ENCODE measurements around the gene CBX4. TPM values are rescaled to one million over a fixed set of nuclear protein-coding genes. Genes with fewer than 3 reads are reported as not detected.

The CBX4 gene
- total and polyA plus RNA-seq, 2 of the 13 experiments (the other 11 are each of a cell fraction or from before 2014, with no cell fraction given), result 25.8 to 50.8 TPM

DNA sequence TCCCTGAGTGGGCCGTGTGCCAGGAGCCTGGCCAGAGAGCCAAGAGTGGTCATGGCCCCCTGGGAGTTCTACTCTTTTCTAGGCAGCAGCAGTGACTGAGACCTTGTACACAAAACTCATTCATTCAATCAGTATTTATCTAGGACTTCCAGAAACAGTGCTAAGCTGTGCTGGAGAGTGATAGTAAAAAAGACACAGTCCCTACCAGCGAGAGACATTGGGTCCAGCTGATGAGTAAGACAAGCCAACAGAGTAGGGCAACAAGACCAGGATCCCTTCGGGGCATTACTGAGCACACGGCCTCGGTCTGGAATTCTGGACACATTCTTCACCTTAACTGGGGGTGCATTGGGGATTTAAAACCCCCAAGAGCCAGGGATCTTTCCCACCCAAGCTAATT lies 20.2 kb downstream of the CBX4 start (continued):
- TF ChIP-seq, protein P1, sequence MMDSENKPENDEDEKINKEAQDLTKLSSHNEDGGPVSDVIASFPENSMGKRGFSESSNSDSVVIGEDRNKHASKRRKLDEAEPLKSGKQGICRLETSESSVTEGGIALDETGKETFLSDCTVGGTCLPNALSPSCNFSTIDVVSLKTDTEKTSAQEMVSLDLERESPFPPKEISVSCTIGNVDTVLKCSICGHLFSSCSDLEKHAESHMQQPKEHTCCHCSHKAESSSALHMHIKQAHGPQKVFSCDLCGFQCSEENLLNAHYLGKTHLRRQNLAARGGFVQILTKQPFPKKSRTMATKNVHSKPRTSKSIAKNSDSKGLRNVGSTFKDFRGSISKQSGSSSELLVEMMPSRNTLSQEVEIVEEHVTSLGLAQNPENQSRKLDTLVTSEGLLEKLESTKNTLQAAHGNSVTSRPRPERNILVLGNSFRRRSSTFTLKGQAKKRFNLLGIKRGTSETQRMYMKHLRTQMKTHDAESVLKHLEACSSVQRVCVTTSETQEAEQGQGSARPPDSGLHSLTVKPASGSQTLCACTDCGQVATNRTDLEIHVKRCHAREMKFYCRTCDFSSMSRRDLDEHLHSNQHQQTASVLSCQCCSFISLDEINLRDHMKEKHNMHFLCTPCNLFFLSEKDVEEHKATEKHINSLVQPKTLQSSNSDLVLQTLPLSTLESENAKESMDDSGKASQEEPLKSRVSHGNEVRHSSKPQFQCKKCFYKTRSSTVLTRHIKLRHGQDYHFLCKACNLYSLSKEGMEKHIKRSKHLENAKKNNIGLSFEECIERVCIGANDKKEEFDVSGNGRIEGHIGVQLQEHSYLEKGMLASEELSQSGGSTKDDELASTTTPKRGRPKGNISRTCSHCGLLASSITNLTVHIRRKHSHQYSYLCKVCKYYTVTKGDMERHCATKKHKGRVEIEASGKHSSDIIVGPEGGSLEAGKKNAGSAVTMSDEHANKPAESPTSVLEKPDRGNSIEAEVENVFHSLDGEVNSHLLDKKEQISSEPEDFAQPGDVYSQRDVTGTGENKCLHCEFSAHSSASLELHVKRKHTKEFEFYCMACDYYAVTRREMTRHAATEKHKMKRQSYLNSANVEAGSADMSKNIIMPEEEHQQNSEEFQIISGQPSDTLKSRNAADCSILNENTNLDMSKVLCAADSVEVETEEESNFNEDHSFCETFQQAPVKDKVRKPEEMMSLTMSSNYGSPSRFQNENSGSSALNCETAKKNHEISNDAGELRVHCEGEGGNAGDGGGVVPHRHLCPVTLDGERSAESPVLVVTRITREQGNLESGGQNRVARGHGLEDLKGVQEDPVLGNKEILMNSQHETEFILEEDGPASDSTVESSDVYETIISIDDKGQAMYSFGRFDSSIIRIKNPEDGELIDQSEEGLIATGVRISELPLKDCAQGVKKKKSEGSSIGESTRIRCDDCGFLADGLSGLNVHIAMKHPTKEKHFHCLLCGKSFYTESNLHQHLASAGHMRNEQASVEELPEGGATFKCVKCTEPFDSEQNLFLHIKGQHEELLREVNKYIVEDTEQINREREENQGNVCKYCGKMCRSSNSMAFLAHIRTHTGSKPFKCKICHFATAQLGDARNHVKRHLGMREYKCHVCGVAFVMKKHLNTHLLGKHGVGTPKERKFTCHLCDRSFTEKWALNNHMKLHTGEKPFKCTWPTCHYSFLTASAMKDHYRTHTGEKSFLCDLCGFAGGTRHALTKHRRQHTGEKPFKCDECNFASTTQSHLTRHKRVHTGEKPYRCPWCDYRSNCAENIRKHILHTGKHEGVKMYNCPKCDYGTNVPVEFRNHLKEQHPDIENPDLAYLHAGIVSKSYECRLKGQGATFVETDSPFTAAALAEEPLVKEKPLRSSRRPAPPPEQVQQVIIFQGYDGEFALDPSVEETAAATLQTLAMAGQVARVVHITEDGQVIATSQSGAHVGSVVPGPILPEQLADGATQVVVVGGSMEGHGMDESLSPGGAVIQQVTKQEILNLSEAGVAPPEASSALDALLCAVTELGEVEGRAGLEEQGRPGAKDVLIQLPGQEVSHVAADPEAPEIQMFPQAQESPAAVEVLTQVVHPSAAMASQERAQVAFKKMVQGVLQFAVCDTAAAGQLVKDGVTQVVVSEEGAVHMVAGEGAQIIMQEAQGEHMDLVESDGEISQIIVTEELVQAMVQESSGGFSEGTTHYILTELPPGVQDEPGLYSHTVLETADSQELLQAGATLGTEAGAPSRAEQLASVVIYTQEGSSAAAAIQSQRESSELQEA (CRISPR knock-in tag; IDR thresholded peaks at IDR 0.05; ENCODE audit: not compliant biosample characterization), result no peak
- TF ChIP-seq ZNF589 (CRISPR knock-in tag; conservative IDR thresholded peaks at IDR 0.05) (no peak), BORCS8-MEF2B (CRISPR knock-in tag; IDR thresholded peaks at IDR 0.05) (no peak), ZNF552 (CRISPR knock-in tag; IDR thresholded peaks at IDR 0.05; ENCODE audit: borderline replicate concordance) (no peak), RNF2 (conservative IDR thresholded peaks at IDR 0.05; ENCODE audit: low read depth) (no peak), FOXP1 (IDR thresholded peaks at IDR 0.05) (no peak), FOXP1 (CRISPR knock-in tag; IDR thresholded peaks at IDR 0.05) (no peak), GTF3A (CRISPR knock-in tag; conservative IDR thresholded peaks at IDR 0.05) (no peak), NPAS2 (CRISPR knock-in tag; IDR thresholded peaks at IDR 0.05; ENCODE audit: borderline replicate concordance) (no peak), ZNF367 (CRISPR knock-in tag; IDR thresholded peaks at IDR 0.05; ENCODE audit: borderline replicate concordance) (no peak), AHR (CRISPR knock-in tag; IDR thresholded peaks at IDR 0.05) (no peak), IRF2 (CRISPR knock-in tag; IDR thresholded peaks at IDR 0.05) (no peak), ZSCAN21 (CRISPR knock-in tag; IDR thresholded peaks at IDR 0.05; ENCODE audit: borderline replicate concordance) (no peak), TEAD3 (CRISPR knock-in tag; optimal IDR thresholded peaks at IDR 0.05; ENCODE audit: borderline replicate concordance) (peak; percentile 25), MXI1 (IDR thresholded peaks at IDR 0.05; ENCODE audit: borderline replicate concordance, low read depth, low read length) (no peak)
- TF ChIP-seq, protein P2, sequence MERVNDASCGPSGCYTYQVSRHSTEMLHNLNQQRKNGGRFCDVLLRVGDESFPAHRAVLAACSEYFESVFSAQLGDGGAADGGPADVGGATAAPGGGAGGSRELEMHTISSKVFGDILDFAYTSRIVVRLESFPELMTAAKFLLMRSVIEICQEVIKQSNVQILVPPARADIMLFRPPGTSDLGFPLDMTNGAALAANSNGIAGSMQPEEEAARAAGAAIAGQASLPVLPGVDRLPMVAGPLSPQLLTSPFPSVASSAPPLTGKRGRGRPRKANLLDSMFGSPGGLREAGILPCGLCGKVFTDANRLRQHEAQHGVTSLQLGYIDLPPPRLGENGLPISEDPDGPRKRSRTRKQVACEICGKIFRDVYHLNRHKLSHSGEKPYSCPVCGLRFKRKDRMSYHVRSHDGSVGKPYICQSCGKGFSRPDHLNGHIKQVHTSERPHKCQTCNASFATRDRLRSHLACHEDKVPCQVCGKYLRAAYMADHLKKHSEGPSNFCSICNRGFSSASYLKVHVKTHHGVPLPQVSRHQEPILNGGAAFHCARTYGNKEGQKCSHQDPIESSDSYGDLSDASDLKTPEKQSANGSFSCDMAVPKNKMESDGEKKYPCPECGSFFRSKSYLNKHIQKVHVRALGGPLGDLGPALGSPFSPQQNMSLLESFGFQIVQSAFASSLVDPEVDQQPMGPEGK (CRISPR knock-in tag; IDR thresholded peaks at IDR 0.05), result 0 out of 2 replicates have a peak, but pooled peaks have one; percentile 9
- TF ChIP-seq, protein P3, sequence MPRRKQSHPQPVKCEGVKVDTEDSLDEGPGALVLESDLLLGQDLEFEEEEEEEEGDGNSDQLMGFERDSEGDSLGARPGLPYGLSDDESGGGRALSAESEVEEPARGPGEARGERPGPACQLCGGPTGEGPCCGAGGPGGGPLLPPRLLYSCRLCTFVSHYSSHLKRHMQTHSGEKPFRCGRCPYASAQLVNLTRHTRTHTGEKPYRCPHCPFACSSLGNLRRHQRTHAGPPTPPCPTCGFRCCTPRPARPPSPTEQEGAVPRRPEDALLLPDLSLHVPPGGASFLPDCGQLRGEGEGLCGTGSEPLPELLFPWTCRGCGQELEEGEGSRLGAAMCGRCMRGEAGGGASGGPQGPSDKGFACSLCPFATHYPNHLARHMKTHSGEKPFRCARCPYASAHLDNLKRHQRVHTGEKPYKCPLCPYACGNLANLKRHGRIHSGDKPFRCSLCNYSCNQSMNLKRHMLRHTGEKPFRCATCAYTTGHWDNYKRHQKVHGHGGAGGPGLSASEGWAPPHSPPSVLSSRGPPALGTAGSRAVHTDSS (CRISPR knock-in tag; conservative IDR thresholded peaks at IDR 0.05), result no peak
